HG02678 (cell line): Measurements from ENCODE around the gene GAD1.
A peak's percentile ranks its signal among the peaks of the same experiment; 100 is the strongest.

Source experiments
- ATAC-seq: cut with Tn5 transposase; IDR thresholded peaks from one replicate; pipeline ENCODE4 v1.9.1; 2021; ENCODE audit warnings: mild to moderate bottlenecking, moderate library complexity; ENCODE audit not compliant: unreplicated experiment

Gene GAD1

GRCh38 chr2:170817093-170818035, 677 bp downstream of the GAD1 start:
- no peak for ATAC-seq

GRCh38 chr2:170818036-170818751, 1.5 kb downstream of the GAD1 start:
- ATAC-seq: no peak

GRCh38 chr2:170818752-170819470, 2.2 kb downstream of the GAD1 start:
- no peak for ATAC-seq

- ATAC-seq: no peak
Observed at GRCh38 chr2:170819680-170820664, 3.3 kb downstream of the GAD1 start.

- ATAC-seq: peak; percentile 40
Observed at GRCh38 chr2:170820757-170821530, 4.3 kb downstream of the GAD1 start.

- no peak for ATAC-seq
Observed at GRCh38 chr2:170821531-170822289, 5.0 kb downstream of the GAD1 start.

- no peak for ATAC-seq
Observed at GRCh38 chr2:170822290-170823087, 5.8 kb downstream of the GAD1 start.

GRCh38 chr2:170823088-170823897, 6.6 kb downstream of the GAD1 start:
- ATAC-seq: no peak

GRCh38 chr2:170823898-170824215, 7.2 kb downstream of the GAD1 start:
- ATAC-seq: no peak

GRCh38 chr2:170824526-170825015, 7.9 kb downstream of the GAD1 start:
- no peak for ATAC-seq

GRCh38 chr2:170827841-170828532, 11.3 kb downstream of the GAD1 start:
- no peak for ATAC-seq

GRCh38 chr2:170828533-170828916, 11.8 kb downstream of the GAD1 start:
- no peak for ATAC-seq

GRCh38 chr2:170829036-170829435, 12.3 kb downstream of the GAD1 start:
- no peak for ATAC-seq

- ATAC-seq: no peak
Observed at GRCh38 chr2:170830166-170830565, 13.5 kb downstream of the GAD1 start.

- ATAC-seq: no peak
Observed at GRCh38 chr2:170831115-170831514, 14.4 kb downstream of the GAD1 start.

- no peak for ATAC-seq
Observed at GRCh38 chr2:170836027-170836426, 19.3 kb downstream of the GAD1 start.
